Adrenal gland (tissue), 12 donors: Measurements from ENCODE around the gene KCNMA1. TPM values are rescaled to one million over a fixed set of nuclear protein-coding genes. Genes with fewer than 3 reads are reported as not detected.

Source experiments
- DNase-seq, 7 donors: peaks; one replicate each; pipeline ENCODE4 v3.0.0-alpha.2; 2019 to 2020
- H3K27ac ChIP-seq, 5 donors: fragments of 200-600 bp; sonication (generic) in 4 of 5; 1 replicate in 3 of 5; 2 replicates in 2 of 5; pipeline versions ENCODE4 v1.5.1 to v1.8.0; 2016 to 2020; ENCODE audit warnings: mild to moderate bottlenecking in 1 of 5
- H3K27me3 ChIP-seq: fragments of 200-600 bp; 2 replicates; pipeline ENCODE4 v1.8.0; 2021
- H3K36me3 ChIP-seq, 2 donors: fragments of 200-600 bp; replicated peaks in 1 of 2; 1 replicate in 1 of 2; 2 replicates in 1 of 2; pipeline versions ENCODE4 v1.5.1 to v1.8.0; 2018 to 2022
- H3K4me1 ChIP-seq, 2 donors: fragments of 200-600 bp; replicated peaks in 1 of 2; 1 replicate in 1 of 2; 2 replicates in 1 of 2; pipeline versions ENCODE4 v1.5.1 to v1.8.0; 2018 to 2021
- H3K4me3 ChIP-seq, 4 donors: fragments of 200-600 bp; sonication (generic) in 3 of 4; one replicate each; pipeline ENCODE4 v1.5.1; 2016 to 2018
- H3K9me3 ChIP-seq, 3 donors: fragments of 200-600 bp; sonication (generic) in 1 of 3; replicated peaks in 1 of 3; 1 replicate in 2 of 3; 2 replicates in 1 of 3; pipeline versions ENCODE4 v1.5.1 to v1.8.0; 2016 to 2021
- CTCF ChIP-seq, 6 experiments: fragments of 450-650 bp in 4 of 6; fragments of 200-600 bp in 2 of 6; sonication (generic) in 1 of 6; IDR thresholded peaks; 1 replicate in 5 of 6; 2 replicates in 1 of 6; pipeline versions ENCODE4 v1.5.1 to v1.8.0; 2016 to 2021; ENCODE audit warnings: antibody characterized with exemption in 6 of 6, mild to moderate bottlenecking in 2 of 6, moderate library complexity in 1 of 6
- POLR2A ChIP-seq, 2 donors: fragments of 450-650 bp; IDR thresholded peaks; one replicate each; pipeline ENCODE4 v1.6.1; 2017; ENCODE audit warnings: antibody characterized with exemption in 2 of 2, mild to moderate bottlenecking in 2 of 2, moderate library complexity in 1 of 2
- WGBS, 4 donors: extraction: QIAGEN DNeasy Blood & Tissue Kit in 2 of 4; methylation state at CpG; one replicate each; pipeline versions ENCODE4 v1.1.5 to v1.1.7; 2013 to 2017; 5-methylcytosine and 5-hydroxymethylcytosine counted together
- intact Hi-C, 2 donors: fragments of 100-400 bp; cut with DNase I; formaldehyde crosslinking; loops; one replicate each; pipeline versions ENCODE4 v1.14.1 to v1.15.0; 2022 to 2023
- polyA plus RNA-seq, 3 donors: library from polyadenylated mRNA; stranded (reverse); fragments of 200-250 nt in 2 of 3; fragments of 350-450 nt in 1 of 3; fragmentation: Illumina TruSeq in 1 of 3; extraction: RNeasy Lipid Tissue Mini Kit (QIAGEN cat#74804) in 1 of 3; gene quantifications; one replicate each; pipeline ENCODE4 v1.2.3, GENCODE V29; 2013 to 2014
- total RNA-seq, 9 donors: library from RNA; depleted of rRNA in 4 of 9; stranded (reverse); fragments of >200 nt in 4 of 9; fragments of 120-200 nt in 1 of 9; fragmentation: NEBNext Ultra II Directional in 1 of 9; extraction: Animal tissue kit (Norgen Biotek cat#: 25700) in 1 of 9; gene quantifications; one replicate each; pipeline versions ENCODE4 v1.1.0 to v1.2.4, GENCODE V29; 2013 to 2023
- donor health status: healthy with polysubstance abuse.
- donor health status: Bipolar disorder and iron deficiency.
- donor health status: DM: yes; HTN: yes; CAD: no.
- donor health status: DM: no; HTN: no; CAD: no.
- donor health status: DM: no; HTN: no; CAD: no.
- donor health status: DM: yes; HTN: yes; CAD: no.

The KCNMA1 gene
- total and polyA plus RNA-seq, 12 donors, result 6.4 to 37.7 (median 13.4) TPM

GRCh38 chr10:76917071-76917470 is 720.5 kb downstream of the KCNMA1 start:
- Histone ChIP-seq H3K36me3 (no peaks in the 10 kb centered on the region), H3K27me3 (no peaks in the 10 kb centered on the region), H3K4me3 (no peak overlapping the region), H3K27ac (no peak overlapping the region), H3K9me3 (no peaks in the 10 kb centered on the region), H3K4me1 (no peaks in the 10 kb centered on the region)
- no peak for DNase-seq
- intact Hi-C loops, result no loop called here
- WGBS, 4 donors, result 86 to 91% (median 90%) methylated on average over 8 of the region's 8 CpGs
- TF ChIP-seq POLR2A (IDR thresholded peaks at IDR 0.05) (no peak), CTCF (IDR thresholded peaks at IDR 0.05) (no peak)

DNA sequence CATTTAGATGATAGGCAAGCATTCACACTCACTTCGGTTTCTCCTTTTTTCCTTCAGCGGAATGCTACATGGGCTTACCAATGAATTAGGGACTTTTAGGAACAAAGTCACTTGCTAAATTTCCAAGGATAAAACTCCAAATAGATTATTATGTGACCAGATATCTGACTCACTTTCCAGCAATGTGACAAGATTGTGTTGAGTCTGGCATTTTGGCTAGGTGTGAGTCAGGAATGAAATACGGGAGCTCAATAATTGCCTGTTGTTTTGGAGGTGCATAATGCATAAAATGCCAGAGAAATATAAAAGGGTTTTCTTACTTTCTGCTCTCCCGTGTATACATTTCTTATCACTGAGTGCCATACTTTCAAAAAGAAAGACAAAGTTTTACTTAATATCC is 721.1 kb downstream of the KCNMA1 start:
- DNase-seq, result no peak
- 73 to 87% (median 82%) methylated on average over 4 of the region's 4 CpGs for WGBS, 4 donors
- Histone ChIP-seq H3K4me3 (no peak overlapping the region), H3K27me3 (no peaks in the 10 kb centered on the region), H3K9me3 (no peaks in the 10 kb centered on the region), H3K36me3 (no peaks in the 10 kb centered on the region), H3K4me1 (no peaks in the 10 kb centered on the region), H3K27ac (no peak overlapping the region)
- TF ChIP-seq CTCF (IDR thresholded peaks at IDR 0.05) (no peak), POLR2A (IDR thresholded peaks at IDR 0.05) (no peak)
- intact Hi-C loops, result no loop called here

DNA sequence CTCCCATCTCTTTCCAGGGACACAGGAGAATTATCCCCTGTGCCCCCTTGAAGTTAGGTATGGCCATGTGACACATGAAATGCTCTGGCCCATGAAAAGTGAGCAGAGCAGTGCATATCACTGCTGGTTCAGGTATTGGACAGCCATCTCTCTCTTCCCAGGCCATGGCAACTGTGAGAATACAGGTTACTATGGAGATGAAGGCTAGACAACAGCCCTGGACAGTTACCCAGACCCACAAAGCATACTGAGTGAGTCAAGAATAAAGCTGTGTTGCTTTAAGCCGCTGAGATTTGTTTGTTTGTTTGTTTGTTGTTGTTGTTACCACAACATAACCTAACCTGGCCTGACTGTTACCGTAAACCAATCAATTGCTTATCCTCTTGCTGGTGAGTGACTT is 722.3 kb downstream of the KCNMA1 start:
- no peak for TF ChIP-seq CTCF (IDR thresholded peaks at IDR 0.05)
- TF ChIP-seq POLR2A (IDR thresholded peaks at IDR 0.05), result no peak

DNA sequence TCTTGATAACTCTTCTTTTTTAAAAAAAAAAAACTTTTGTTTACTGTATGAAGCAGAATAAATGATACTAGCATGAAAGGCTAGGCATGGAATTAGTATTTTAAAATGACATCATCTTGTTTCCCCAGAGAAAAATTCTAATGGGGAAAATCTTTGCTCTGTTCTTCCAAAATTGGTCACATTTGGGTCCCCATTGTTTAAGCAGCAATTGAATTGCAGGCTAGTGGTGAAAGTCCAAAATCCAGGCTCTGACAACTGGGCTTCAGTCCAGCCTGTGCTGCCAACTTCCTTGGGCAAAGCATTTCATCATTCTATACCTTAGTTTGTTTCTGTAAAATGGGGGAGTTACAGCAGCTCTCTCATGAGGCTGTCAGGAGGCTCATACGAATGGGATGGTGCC is 726.4 kb downstream of the KCNMA1 start:
- H3K27ac ChIP-seq, result no peak overlapping the region
- 71 to 100% (median 85%) methylated on average over 1 of the region's 1 CpG for WGBS, 4 donors

More for the DNA sequence above, 722.3 kb downstream of the KCNMA1 start:
- Histone ChIP-seq H3K4me1 (no peaks in the 10 kb centered on the region), H3K27ac (no peak overlapping the region), H3K27me3 (no peaks in the 10 kb centered on the region), H3K4me3 (no peak overlapping the region), H3K9me3 (no peaks in the 10 kb centered on the region), H3K36me3 (no peaks in the 10 kb centered on the region)
- intact Hi-C loops, result no loop called here
- no peak for DNase-seq
- 75 to 96% (median 93%) methylated on average over 2 of the region's 2 CpGs for WGBS, 4 donors

More for the DNA sequence above, 726.4 kb downstream of the KCNMA1 start:
- no peak for DNase-seq
- TF ChIP-seq CTCF (IDR thresholded peaks at IDR 0.05) (no peak), POLR2A (IDR thresholded peaks at IDR 0.05) (no peak)
- H3K4me3 ChIP-seq, result no peak overlapping the region
- H3K4me1 ChIP-seq, result no peaks in the 10 kb centered on the region
- H3K27me3 ChIP-seq, result no peaks in the 10 kb centered on the region
- intact Hi-C loops, result no loop called here
- H3K36me3 ChIP-seq, result no peaks in the 10 kb centered on the region
- no peaks in the 10 kb centered on the region for H3K9me3 ChIP-seq
